GM23338 (cell line): ENCODE results near the gene FOXR1.

Source experiments
- CREB1 ChIP-seq: fragments of 250-450 bp; sonication (Bioruptor Pico); IDR thresholded peaks from 2 replicates; pipeline ENCODE4 v1.5.0; 2020; ENCODE audit warnings: low read depth, mild to moderate bottlenecking, moderate library complexity
- CTCF ChIP-seq, 2 experiments: fragments of 200-600 bp in 1 of 2; sonication (generic) in 1 of 2; conservative IDR thresholded peaks; 2 replicates each; pipeline versions ENCODE4 v1.5.1 to v1.6.1; 2016 to 2017; ENCODE audit warnings: antibody characterized with exemption in 2 of 2, low read depth in 2 of 2, mild to moderate bottlenecking in 2 of 2, moderate library complexity in 1 of 2
- EZH2 ChIP-seq: fragments of 200-600 bp; sonication (generic); IDR thresholded peaks from one replicate; pipeline ENCODE4 v1.8.0; 2017; ENCODE audit warnings: antibody characterized with exemption, mild to moderate bottlenecking, low read depth; ENCODE audit not compliant: unreplicated experiment
- EZH2phosphoT487 ChIP-seq: fragments of 200-600 bp; sonication (generic); IDR thresholded peaks from one replicate; pipeline ENCODE4 v1.8.1; 2018; ENCODE audit warnings: antibody characterized with exemption; ENCODE audit not compliant: unreplicated experiment
- POLR2AphosphoS5 ChIP-seq: IDR thresholded peaks from 2 replicates; pipeline ENCODE4 v1.6.1; 2016; ENCODE audit warnings: antibody characterized with exemption, low read depth
- REST ChIP-seq: IDR thresholded peaks from one replicate; pipeline ENCODE4 v1.6.1; 2018; ENCODE audit warnings: antibody characterized with exemption; ENCODE audit not compliant: unreplicated experiment

GRCh38 chr11:119018074-119018938 is 46.7 kb downstream of the FOXR1 start, which contains the start of the genes RPS25 and TRAPPC4:
- no peak for TF ChIP-seq CTCF (conservative IDR thresholded peaks at IDR 0.05; ENCODE audit: low read depth in 2 of 2)
- no peak for TF ChIP-seq EZH2
- no peak for TF ChIP-seq REST
- no peak for TF ChIP-seq EZH2phosphoT487
- TF ChIP-seq CREB1 (CRISPR knock-in tag): peak; percentile 79
- TF ChIP-seq POLR2AphosphoS5: peak; percentile 92
